ENCODE results near the gene PRPH2. TPM values are rescaled to one million over a fixed set of nuclear protein-coding genes. Genes with fewer than 3 reads are reported as not detected.

PRPH2 gene
- polyA plus RNA-seq, 1 experiment = 0.97 TPM

DNA sequence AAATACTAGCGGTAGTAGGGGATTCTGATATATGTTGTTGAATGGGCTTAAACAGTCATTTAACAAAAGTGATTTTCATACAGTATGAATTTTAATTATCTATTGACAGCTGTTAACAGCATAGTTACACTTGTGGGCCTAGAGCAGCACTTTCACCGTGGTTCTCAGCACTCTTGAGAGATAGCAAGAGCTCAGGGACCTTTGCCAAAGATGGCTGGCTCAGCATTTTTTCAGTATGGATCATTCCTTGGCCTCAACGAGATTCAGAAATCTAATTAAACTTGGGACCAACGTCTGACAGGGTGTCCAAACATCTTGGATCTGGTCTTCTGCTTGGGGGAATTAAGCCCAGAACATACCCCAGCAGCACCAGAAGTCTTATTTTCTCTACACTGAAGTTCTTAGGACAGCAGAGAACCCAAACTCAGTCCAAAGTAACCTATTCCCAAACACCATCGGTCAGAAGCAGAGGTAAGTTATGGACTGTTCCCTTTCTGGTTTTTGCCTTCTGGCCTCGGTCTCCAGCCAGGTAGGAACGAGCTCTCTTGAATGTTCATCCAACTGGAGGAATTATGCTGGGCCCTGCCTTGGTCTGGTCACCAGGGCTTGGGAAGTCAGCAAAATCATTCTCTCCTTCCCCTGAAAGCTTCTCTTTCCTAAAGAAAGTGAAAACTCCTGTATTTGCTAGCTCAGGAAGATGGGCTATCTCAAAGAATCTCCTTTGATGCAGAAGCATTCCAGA, 25.7 kb downstream of the PRPH2 start:
- Histone ChIP-seq H3K9me3 (ENCODE audit: control insufficient read depth, insufficient read depth, low read length) (no peaks in the 10 kb centered on the region), H3K27ac (ENCODE audit: low read depth, low read length) (no peak overlapping the region), H3K27me3 (ENCODE audit: control insufficient read depth, insufficient read depth, low read length) (no peaks in the 10 kb centered on the region), H3K4me3 (ENCODE audit: low read depth, low read length) (no peak overlapping the region)
- TF ChIP-seq, protein P1, sequence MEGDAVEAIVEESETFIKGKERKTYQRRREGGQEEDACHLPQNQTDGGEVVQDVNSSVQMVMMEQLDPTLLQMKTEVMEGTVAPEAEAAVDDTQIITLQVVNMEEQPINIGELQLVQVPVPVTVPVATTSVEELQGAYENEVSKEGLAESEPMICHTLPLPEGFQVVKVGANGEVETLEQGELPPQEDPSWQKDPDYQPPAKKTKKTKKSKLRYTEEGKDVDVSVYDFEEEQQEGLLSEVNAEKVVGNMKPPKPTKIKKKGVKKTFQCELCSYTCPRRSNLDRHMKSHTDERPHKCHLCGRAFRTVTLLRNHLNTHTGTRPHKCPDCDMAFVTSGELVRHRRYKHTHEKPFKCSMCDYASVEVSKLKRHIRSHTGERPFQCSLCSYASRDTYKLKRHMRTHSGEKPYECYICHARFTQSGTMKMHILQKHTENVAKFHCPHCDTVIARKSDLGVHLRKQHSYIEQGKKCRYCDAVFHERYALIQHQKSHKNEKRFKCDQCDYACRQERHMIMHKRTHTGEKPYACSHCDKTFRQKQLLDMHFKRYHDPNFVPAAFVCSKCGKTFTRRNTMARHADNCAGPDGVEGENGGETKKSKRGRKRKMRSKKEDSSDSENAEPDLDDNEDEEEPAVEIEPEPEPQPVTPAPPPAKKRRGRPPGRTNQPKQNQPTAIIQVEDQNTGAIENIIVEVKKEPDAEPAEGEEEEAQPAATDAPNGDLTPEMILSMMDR (IDR thresholded peaks at IDR 0.05; ENCODE audit: low read depth, low read length) = no peak
- DNase-seq (ENCODE audit: low read depth, low spot score) = no peak
- CTCF ChIA-PET = interaction anchor here (0.7 to 1.4 kb wide), 4 partner anchors 29 to 204 kb away, joined by 3 to 4 read pairs (median 3); no protein-coding TSS in a partner anchor
- POLR2A ChIA-PET = no interaction called here

DNA sequence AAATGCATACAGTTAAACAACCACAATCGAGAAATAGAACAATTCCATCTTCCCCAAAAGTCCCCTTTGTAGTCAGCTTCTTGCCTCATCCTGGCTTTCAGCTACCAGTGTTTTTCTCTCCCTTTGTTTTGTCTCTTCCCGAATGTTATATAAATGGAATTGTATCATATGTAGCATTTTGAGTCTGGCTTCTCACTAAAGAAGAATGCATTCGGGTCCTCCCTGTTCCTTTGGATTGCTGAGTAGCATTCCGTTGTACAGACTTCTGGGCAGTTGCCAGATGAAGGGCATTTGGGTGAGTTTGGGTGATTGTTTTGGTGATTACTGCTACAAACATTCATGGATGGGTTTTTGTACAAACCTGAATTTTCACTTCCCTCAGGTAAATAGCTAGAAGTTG, 27.8 kb downstream of the PRPH2 start:
- ChIA-PET CTCF (interaction anchor here (8.1 kb wide), 1 partner anchor 32 kb away, joined by 57 read pairs; no protein-coding TSS in a partner anchor), POLR2A (no interaction called here)
- H3K27ac ChIP-seq (ENCODE audit: low read depth, low read length) = no peak overlapping the region
- no peaks in the 10 kb centered on the region for H3K27me3 ChIP-seq (ENCODE audit: control insufficient read depth, insufficient read depth, low read length)
- no peaks in the 10 kb centered on the region for H3K9me3 ChIP-seq (ENCODE audit: control insufficient read depth, insufficient read depth, low read length)
- DNase-seq (ENCODE audit: low read depth, low spot score) = no peak
- no peak overlapping the region for H3K4me3 ChIP-seq (ENCODE audit: low read depth, low read length)
- TF ChIP-seq, protein P1 (IDR thresholded peaks at IDR 0.05; ENCODE audit: low read depth, low read length) = no peak

DNA sequence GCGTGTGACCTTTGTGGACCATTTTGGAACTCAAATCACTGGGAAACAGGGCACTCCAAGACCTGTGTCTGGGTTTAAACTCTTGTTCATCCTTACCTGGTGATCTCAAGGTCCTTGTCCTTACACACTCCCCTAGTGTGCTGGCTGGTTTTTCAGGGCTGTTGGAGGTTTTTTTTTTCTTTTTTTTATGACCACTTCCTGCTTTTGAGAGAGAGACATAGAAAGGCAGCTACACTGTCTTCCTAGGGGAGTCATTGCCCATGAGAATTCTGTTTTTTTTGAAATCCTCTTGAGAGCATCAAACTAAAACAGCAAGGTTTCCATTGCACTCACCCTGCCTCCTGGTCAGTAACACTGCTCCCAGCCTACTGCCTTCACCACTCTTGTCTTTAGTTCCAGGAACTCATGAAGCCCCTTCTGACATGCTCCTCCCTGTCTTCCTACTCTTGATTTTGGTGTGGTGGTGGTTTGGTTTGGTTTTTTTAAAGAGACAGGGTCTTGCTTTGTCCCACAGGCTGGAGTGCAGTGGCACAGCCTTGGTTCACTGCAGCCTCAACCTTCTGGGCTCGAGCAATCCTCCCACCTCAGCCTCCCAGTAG, 28.6 kb downstream of the PRPH2 start:
- no peak overlapping the region for H3K4me3 ChIP-seq (ENCODE audit: low read depth, low read length)
- DNase-seq (ENCODE audit: low read depth, low spot score) = no peak
- H3K27me3 ChIP-seq (ENCODE audit: control insufficient read depth, insufficient read depth, low read length) = no peaks in the 10 kb centered on the region
- TF ChIP-seq, protein P1 (IDR thresholded peaks at IDR 0.05; ENCODE audit: low read depth, low read length) = no peak
- ChIA-PET POLR2A (no interaction called here), CTCF (interaction anchor here (0.7 to 8.1 kb wide), 3 partner anchors 33 to 183 kb away, joined by 4 to 57 read pairs (median 8); no protein-coding TSS in a partner anchor)
- peak overlapping the region; percentile 42 for H3K27ac ChIP-seq (ENCODE audit: low read depth, low read length)
- H3K9me3 ChIP-seq (ENCODE audit: control insufficient read depth, insufficient read depth, low read length) = no peaks in the 10 kb centered on the region

DNA sequence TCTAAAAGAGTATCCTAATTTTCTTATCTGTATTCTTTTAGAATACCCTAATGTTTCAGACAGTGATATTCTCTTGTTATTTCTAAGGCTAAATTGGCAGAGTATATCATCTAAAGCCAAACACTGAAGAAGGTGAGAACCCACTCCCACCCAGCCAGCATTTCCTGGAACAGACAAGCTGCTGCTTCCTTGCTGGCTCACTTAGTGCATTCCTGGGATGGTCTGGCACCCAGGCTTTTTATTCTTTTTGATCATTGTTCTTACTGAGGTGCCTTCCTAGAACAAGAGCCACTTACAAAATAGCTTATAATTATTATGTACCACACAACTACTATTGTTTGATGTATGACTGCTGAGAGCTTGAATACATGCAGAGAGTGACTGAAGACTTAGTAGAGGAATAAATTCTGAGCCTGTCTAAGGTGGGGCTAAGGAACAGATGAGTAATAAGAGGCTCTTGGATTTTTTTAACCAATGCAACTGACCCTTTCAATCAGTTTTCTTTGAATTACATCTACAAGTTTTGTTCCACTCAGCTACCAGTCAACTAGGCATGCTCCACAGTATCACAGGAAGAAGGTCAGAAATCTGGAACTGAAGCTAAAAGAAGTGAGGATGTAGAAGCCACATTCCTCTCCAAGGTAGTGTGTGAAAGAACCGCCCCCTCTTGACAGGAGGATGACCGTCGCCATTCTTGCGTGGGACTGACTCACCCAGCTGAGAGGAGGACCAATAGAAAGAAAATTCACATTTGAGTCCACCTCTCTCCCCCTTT, 30.1 kb downstream of the PRPH2 start:
- no peaks in the 10 kb centered on the region for H3K9me3 ChIP-seq (ENCODE audit: control insufficient read depth, insufficient read depth, low read length)
- H3K27me3 ChIP-seq (ENCODE audit: control insufficient read depth, insufficient read depth, low read length) = no peaks in the 10 kb centered on the region
- no peak overlapping the region for H3K4me3 ChIP-seq (ENCODE audit: low read depth, low read length)
- ChIA-PET CTCF (interaction anchor here (1.1 to 8.1 kb wide), 6 partner anchors 9 to 185 kb away, joined by 3 to 57 read pairs (median 7); no protein-coding TSS in a partner anchor), POLR2A (interaction anchor here (0.6 to 1.6 kb wide), 6 partner anchors 9 to 187 kb away, joined by 3 to 11 read pairs (median 4); partner anchors contain the start of genes RPL7L1 and TBCC)
- peak overlapping the region; percentile 47 for H3K27ac ChIP-seq (ENCODE audit: low read depth, low read length)
- TF ChIP-seq, protein P1 (IDR thresholded peaks at IDR 0.05; ENCODE audit: low read depth, low read length) = no peak
- no peak for DNase-seq (ENCODE audit: low read depth, low spot score)

Data from AG04450 (cell line).